Posterior cingulate gyrus (tissue), 11 donors: Measurements from ENCODE around the gene CYB5RL.

ENCODE experiments used
- DNase-seq, 10 donors: peaks; one replicate each; pipeline versions ENCODE4 v3.0.0 to v3.0.0-alpha.2; 2020 to 2021; ENCODE audit warnings: mixed read lengths in 3 of 10
- intact Hi-C: fragments of 100-400 bp; cut with DNase I; formaldehyde crosslinking; loops from one replicate; pipeline ENCODE4 v1.15.1; 2023

CYB5RL gene

GRCh38 chr1:54199151-54199764 is 572 bp downstream of the CYB5RL start:
- peak in 3 of 10 donors; percentile 19 to 78 (median 20) for DNase-seq
- intact Hi-C loops = no loop called here

GRCh38 chr1:54193453-54193852 is 6.4 kb downstream of the CYB5RL start:
- no peak for DNase-seq
- intact Hi-C loops = no loop called here

- intact Hi-C loops = no loop called here
- no peak for DNase-seq
Measured at GRCh38 chr1:54191525-54191924, 8.3 kb downstream of the CYB5RL start.

DNA sequence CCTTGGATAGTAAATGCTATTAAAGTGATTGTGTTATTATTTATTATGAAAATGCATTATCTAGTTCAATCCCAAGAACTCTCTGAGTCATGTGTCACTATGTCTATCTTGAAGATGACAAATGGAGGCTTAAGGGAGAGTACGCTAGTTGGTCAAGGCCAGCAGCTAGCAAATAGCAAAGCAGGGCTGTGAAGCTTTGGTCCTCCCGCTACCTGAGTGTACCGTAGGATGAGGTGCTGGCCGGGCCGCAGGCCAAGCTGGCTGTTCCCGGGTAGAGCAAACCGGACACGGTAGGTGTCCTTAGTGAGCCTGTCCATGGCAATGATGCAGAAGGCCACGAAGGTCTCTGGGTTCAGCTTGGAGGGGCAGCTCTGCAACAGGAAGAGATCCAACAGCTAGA is 9.3 kb downstream of the CYB5RL start:
- intact Hi-C loops = no loop called here
- no peak for DNase-seq

DNA sequence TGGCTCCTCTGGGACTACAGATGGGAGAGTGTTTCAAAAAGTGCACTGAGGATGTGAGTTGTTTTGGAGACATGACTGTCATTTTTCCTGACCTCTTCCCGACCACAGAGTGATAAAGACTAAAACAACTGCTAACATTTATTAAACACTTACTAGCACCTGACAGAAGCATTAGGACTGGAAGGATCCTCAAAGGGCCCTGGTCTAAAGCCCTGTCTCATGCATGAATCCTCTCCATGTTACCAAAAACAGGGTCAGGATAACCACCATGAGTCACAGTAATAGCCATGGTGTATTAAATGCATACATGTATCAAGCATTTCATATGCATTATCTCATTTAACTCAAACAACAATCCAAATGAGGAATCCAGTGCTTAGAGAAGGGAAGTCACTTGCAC is 11.5 kb downstream of the CYB5RL start:
- no peak for DNase-seq
- intact Hi-C loops = no loop called here

- no peak for DNase-seq
- intact Hi-C loops = no loop called here
Measured at GRCh38 chr1:54186056-54186455, 13.8 kb downstream of the CYB5RL start.

- intact Hi-C loops = no loop called here
- peak in 1 of 10 donors; percentile 54 for DNase-seq
Measured at GRCh38 chr1:54180701-54181360, 19.0 kb downstream of the CYB5RL start.

- intact Hi-C loops = no loop called here
- DNase-seq = peak in 2 of 10 donors; percentile 57 to 75
Measured at GRCh38 chr1:54178296-54179070, 21.3 kb downstream of the CYB5RL start.

DNA sequence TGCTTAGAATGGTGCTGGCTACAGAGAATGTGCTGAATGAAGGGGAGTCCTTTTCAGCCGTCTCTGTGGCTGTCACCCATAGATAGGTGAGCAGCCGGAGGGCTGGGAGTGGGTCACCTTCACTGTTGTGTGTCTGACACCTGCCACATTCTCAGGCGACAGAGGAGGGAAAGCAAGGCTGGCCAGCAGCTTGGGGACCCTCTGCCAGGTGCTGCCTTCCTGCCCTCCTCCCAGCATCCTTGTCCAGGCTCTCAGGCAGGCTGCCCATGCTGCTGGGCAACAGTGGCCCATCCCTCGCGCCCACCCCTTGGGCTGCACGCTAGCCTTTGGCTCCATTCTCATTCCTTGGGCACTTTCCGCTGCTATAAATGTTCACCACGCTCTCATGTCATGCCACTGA is 22.1 kb downstream of the CYB5RL start:
- peak in 2 of 10 donors; percentile 39 to 80 for DNase-seq
- intact Hi-C loops = no loop called here

- intact Hi-C loops = no loop called here
- peak in 2 of 10 donors; percentile 35 to 61 for DNase-seq
Measured at GRCh38 chr1:54176621-54177327, 23.1 kb downstream of the CYB5RL start.

DNA sequence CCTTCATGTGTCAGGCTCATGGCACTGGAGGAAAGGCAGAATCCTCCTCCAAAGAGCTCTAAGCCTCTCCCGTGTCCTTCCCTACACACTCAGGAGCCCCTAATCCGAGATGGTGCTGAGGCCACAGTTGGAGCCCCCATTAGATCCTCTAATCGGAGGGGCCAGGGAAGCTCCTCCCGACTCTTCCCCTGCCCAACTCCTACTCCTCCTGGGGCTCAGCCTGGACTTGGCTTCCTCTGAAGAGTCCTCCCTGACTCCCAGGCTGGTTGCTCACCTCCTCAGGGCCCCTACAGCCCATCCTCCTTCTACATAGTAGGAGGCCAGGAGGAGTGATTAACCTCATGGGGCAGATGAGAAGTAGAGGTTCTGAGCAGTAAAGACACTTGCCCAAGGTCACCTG is 25.7 kb downstream of the CYB5RL start:
- intact Hi-C loops = no loop called here
- DNase-seq = peak in 2 of 10 donors; percentile 22 to 53

GRCh38 chr1:54173681-54174080 is 26.1 kb downstream of the CYB5RL start:
- intact Hi-C loops = no loop called here
- peak in 8 of 10 donors; percentile 37 to 93 (median 60) for DNase-seq

GRCh38 chr1:54172614-54173599 is 26.9 kb downstream of the CYB5RL start:
- intact Hi-C loops = no loop called here
- peak in 2 of 10 donors; percentile 65 to 83 for DNase-seq

DNA sequence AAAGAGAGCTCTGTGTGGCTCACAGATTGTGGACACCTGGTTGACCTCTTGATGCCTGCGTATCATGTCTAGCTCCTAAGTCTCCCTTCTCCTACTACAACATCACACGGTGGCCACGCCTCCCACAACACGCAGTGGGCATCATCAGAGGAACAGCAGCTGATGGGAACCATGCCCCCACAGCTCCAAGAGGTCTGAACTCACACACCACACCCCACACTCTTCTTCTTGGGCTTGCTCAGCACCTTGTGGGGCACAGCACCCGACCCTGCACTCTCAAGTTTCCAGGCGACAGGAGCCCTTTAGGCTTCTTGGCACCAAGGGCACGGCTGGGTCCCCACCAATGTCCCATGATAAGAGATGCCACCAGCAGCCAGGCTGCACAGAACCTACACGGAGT is 28.2 kb downstream of the CYB5RL start:
- intact Hi-C loops = no loop called here
- DNase-seq = peak in 2 of 10 donors; percentile 57 to 59

DNA sequence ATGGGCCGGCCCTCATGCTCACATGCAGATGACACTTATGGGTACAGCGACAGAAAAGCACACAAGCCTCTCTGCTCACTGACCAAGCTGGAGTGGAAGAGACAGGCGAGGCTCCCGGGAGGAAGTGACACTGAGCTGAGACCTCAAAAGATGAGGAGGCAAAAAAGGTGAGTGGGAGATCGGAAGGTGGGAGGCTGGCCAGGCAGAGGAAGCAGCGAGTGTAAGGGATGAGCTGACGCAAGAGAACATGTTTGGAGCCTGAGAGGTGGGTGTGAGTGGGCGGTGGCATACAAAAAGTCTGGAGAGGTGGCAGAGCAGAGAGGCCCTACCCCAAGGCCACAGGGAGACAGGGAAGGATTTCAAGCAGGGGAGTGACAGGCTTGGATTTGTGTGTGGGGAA is 28.8 kb downstream of the CYB5RL start:
- intact Hi-C loops = no loop called here
- DNase-seq = peak in 2 of 10 donors; percentile 68 to 70

- DNase-seq = peak in 1 of 10 donors; percentile 1
- intact Hi-C loops = no loop called here
Measured at GRCh38 chr1:54169068-54169467, 30.8 kb downstream of the CYB5RL start.

GRCh38 chr1:54168206-54168965 is 31.4 kb downstream of the CYB5RL start:
- intact Hi-C loops = no loop called here

DNA sequence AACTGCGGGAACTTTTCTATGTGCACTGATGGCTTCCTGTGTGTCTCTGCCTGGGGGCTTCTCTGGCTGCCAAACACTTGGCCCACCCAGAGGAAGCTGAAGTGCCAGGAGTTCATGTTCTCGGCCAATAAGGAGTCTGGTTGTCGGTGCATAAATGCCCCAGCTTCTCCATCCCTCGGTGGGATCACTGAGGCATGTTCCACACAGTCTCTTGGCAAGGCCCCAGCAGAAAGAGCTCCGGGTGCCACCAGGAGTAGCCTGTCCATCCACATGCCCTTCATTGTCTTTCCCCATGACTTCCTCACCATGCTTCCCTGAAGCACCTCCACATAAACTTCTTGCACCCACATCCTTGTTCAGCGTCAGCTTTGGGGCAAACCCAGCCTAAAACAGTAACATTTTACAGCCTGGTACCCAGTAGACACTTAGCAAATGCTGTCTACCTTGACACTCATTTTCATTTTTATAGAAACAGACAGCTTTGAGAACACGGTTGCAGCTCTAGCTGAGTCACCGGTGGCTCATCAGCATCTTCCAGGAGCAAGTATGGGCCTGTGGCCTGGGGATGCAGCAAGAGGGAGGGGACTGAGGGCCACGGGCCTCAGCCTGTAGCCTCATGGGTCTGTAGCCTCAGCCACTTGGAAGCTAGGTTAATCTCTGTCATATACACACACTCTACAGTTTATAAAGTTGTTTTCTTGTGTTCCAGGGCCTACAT is 32.2 kb downstream of the CYB5RL start:
- intact Hi-C loops = no loop called here
- peak in 3 of 10 donors; percentile 22 to 80 (median 52) for DNase-seq

More at GRCh38 chr1:54168206-54168965, 31.4 kb downstream of the CYB5RL start:
- peak in 2 of 10 donors; percentile 34 to 53 for DNase-seq
